ENCODE results near the gene DNHD1. TPM values are rescaled to one million over a fixed set of nuclear protein-coding genes. Genes with fewer than 3 reads are reported as not detected.
"Not testable (repeated sequence)": the region's sequence is repeated elsewhere in the genome, so short reads cannot be mapped to it uniquely, and the experiment has no call there.

DNHD1 gene
- total RNA-seq, 1 donor from 2014 or later = 5.0 TPM

- no peak overlapping the region for H3K27ac Mint-ChIP-seq
These were observed 23.2 kb downstream of the DNHD1 start for GRCh38 chr11:6520265-6520664.

GRCh38 chr11:6521946-6522345 lies 24.9 kb downstream of the DNHD1 start:
- not testable (repeated sequence) for H3K27me3 ChIP-seq; H3K4me1 Mint-ChIP-seq; DNase-seq (ENCODE audit: low spot score); H3F3A ChIP-seq (ENCODE audit: low read depth); H3K9me3 ChIP-seq (ENCODE audit: low read depth); H4K20me1 ChIP-seq (ENCODE audit: low read depth); H3K4me2 ChIP-seq; H3K9ac ChIP-seq; H3K4me3 ChIP-seq; H3K4me1 ChIP-seq; H3K36me3 ChIP-seq; H3K27ac ChIP-seq; H2AFZ ChIP-seq (replicated peaks); H3K27me3 Mint-ChIP-seq (ENCODE audit: insufficient read depth, low read depth); H3K79me2 ChIP-seq (ENCODE audit: low read depth); H3K4me3 Mint-ChIP-seq; H3K9me3 Mint-ChIP-seq; H3K27ac Mint-ChIP-seq
- H3K36me3 Mint-ChIP-seq = peaks cover 14% of the 10 kb centered on the region

More at GRCh38 chr11:6520265-6520664, 23.2 kb downstream of the DNHD1 start:
- Histone ChIP-seq H3K9ac (no peak overlapping the region), H3K4me3 (no peak overlapping the region), H3K4me1 (no peaks in the 10 kb centered on the region), H3K4me2 (no peak overlapping the region), H3K9me3 (ENCODE audit: low read depth) (no peaks in the 10 kb centered on the region), H3K36me3 (no peaks in the 10 kb centered on the region), H3K27me3 (no peaks in the 10 kb centered on the region), H4K20me1 (ENCODE audit: low read depth) (no peaks in the 10 kb centered on the region), H2AFZ (replicated peaks) (no peak overlapping the region), H3F3A (ENCODE audit: low read depth) (no peaks in the 10 kb centered on the region), H3K79me2 (ENCODE audit: low read depth) (no peaks in the 10 kb centered on the region), H3K27ac (no peak overlapping the region)
- Mint-ChIP-seq H3K27me3 (ENCODE audit: insufficient read depth, low read depth) (no peaks in the 10 kb centered on the region), H3K4me1 (no peaks in the 10 kb centered on the region), H3K36me3 (peaks cover 22% of the 10 kb centered on the region), H3K9me3 (no peaks in the 10 kb centered on the region), H3K4me3 (no peak overlapping the region)
- DNase-seq (ENCODE audit: low spot score) = no peak
- TF ChIP-seq CTCF (IDR thresholded peaks at IDR 0.05) (no peak), EZH2phosphoT487 (IDR thresholded peaks at IDR 0.05) (no peak)

- no peaks in the 10 kb centered on the region for H4K20me1 ChIP-seq (ENCODE audit: low read depth)
- H3K27ac Mint-ChIP-seq = no peak overlapping the region
- H3K79me2 ChIP-seq (ENCODE audit: low read depth) = no peaks in the 10 kb centered on the region
These were observed 26.2 kb downstream of the DNHD1 start for GRCh38 chr11:6523253-6523652.

More at GRCh38 chr11:6523253-6523652, 26.2 kb downstream of the DNHD1 start:
- Histone ChIP-seq H3K4me3 (no peak overlapping the region), H3F3A (ENCODE audit: low read depth) (no peaks in the 10 kb centered on the region), H3K9me3 (ENCODE audit: low read depth) (no peaks in the 10 kb centered on the region), H3K4me2 (no peak overlapping the region), H2AFZ (replicated peaks) (no peak overlapping the region), H3K4me1 (no peaks in the 10 kb centered on the region), H3K36me3 (no peaks in the 10 kb centered on the region), H3K27ac (no peak overlapping the region), H3K27me3 (no peaks in the 10 kb centered on the region), H3K9ac (no peak overlapping the region)
- Mint-ChIP-seq H3K36me3 (peaks cover 11% of the 10 kb centered on the region), H3K4me3 (no peak overlapping the region), H3K27me3 (ENCODE audit: insufficient read depth, low read depth) (no peaks in the 10 kb centered on the region), H3K9me3 (no peaks in the 10 kb centered on the region), H3K4me1 (no peaks in the 10 kb centered on the region)
- TF ChIP-seq CTCF (IDR thresholded peaks at IDR 0.05) = no peak
- TF ChIP-seq EZH2phosphoT487 (IDR thresholded peaks at IDR 0.05) = no peak
- no peak for TF ChIP-seq EZH2 (IDR thresholded peaks at IDR 0.05)
- no peak for DNase-seq (ENCODE audit: low spot score)

All from neural progenitor cell (in vitro differentiated cells).